RWPE2 (cell line): Measurements from ENCODE around the gene ABCC8.

Experiments used
- ATAC-seq: fragments of 200-7000 bp; cut with Tn5 transposase; 3 replicates; pipeline ENCODE4 v1.9.1; 2021; ENCODE audit warnings: low read depth
- DNase-seq: peaks from one replicate; pipeline ENCODE4 v3.0.0-alpha.2; 2020; ENCODE audit warnings: low spot score
- H3K27ac ChIP-seq: fragments of 450-650 bp; 2 replicates; pipeline ENCODE4 v1.5.1; 2017; ENCODE audit warnings: mild to moderate bottlenecking; ENCODE audit not compliant: poor library complexity, severe bottlenecking
- H3K27me3 ChIP-seq: fragments of 250-450 bp; sonication (Bioruptor Pico); 2 replicates; pipeline ENCODE4 v1.5.1; 2021; ENCODE audit warnings: mild to moderate bottlenecking, moderate library complexity; ENCODE audit not compliant: insufficient read depth, poor library complexity, severe bottlenecking
- H3K36me3 ChIP-seq: fragments of 250-450 bp; sonication (Bioruptor Pico); 2 replicates; pipeline ENCODE4 v1.5.1; 2020; ENCODE audit warnings: low read depth, mild to moderate bottlenecking, moderate library complexity
- H3K4me1 ChIP-seq: fragments of 250-450 bp; sonication (Bioruptor Pico); 2 replicates; pipeline ENCODE4 v1.5.1; 2021; ENCODE audit warnings: mild to moderate bottlenecking, moderate library complexity; ENCODE audit not compliant: insufficient read depth, poor library complexity, severe bottlenecking
- H3K4me3 ChIP-seq: fragments of 250-450 bp; sonication (Bioruptor Pico); 2 replicates; pipeline ENCODE4 v1.5.1; 2021; ENCODE audit warnings: mild to moderate bottlenecking, moderate library complexity; ENCODE audit not compliant: severe bottlenecking
- H3K9me3 ChIP-seq: fragments of 250-450 bp; sonication (Bioruptor Pico); 2 replicates; pipeline ENCODE4 v1.5.1; 2021; ENCODE audit warnings: mild to moderate bottlenecking, moderate library complexity; ENCODE audit not compliant: severe bottlenecking
- CTCF ChIP-seq: fragments of 450-650 bp; IDR thresholded peaks from one replicate; pipeline ENCODE4 v1.5.1; 2017; ENCODE audit warnings: mild to moderate bottlenecking, moderate library complexity; ENCODE audit not compliant: poor library complexity, severe bottlenecking

The ABCC8 gene

GRCh38 chr11:17421781-17422180, 54.9 kb downstream of the ABCC8 start:
- DNase-seq (no peak), ATAC-seq (no peak)
- no peak overlapping the region for H3K27ac ChIP-seq
- H3K4me3 ChIP-seq: no peak overlapping the region
- no peak for TF ChIP-seq CTCF
- no peaks in the 10 kb centered on the region for H3K36me3 ChIP-seq
- H3K27me3 ChIP-seq: peaks cover 15% of the 10 kb centered on the region
- H3K9me3 ChIP-seq: no peaks in the 10 kb centered on the region
- H3K4me1 ChIP-seq: no peaks in the 10 kb centered on the region

GRCh38 chr11:17418444-17419081, 58.1 kb downstream of the ABCC8 start:
- ATAC-seq (no peak), DNase-seq (no peak)
- H3K4me1 ChIP-seq: no peaks in the 10 kb centered on the region
- H3K27me3 ChIP-seq: peaks cover 15% of the 10 kb centered on the region
- TF ChIP-seq CTCF: no peak
- H3K9me3 ChIP-seq: no peaks in the 10 kb centered on the region
- H3K27ac ChIP-seq: no peak overlapping the region
- no peaks in the 10 kb centered on the region for H3K36me3 ChIP-seq
- no peak overlapping the region for H3K4me3 ChIP-seq

- no peak overlapping the region for H3K4me3 ChIP-seq
- ATAC-seq (no peak), DNase-seq (no peak)
- H3K4me1 ChIP-seq: no peaks in the 10 kb centered on the region
- no peaks in the 10 kb centered on the region for H3K9me3 ChIP-seq
- peaks cover 15% of the 10 kb centered on the region for H3K27me3 ChIP-seq
- no peak for TF ChIP-seq CTCF
- no peak overlapping the region for H3K27ac ChIP-seq
- no peaks in the 10 kb centered on the region for H3K36me3 ChIP-seq
Observed at GRCh38 chr11:17416492-17416891, 60.2 kb downstream of the ABCC8 start.

- H3K4me3 ChIP-seq: no peak overlapping the region
- TF ChIP-seq CTCF: no peak
- no peaks in the 10 kb centered on the region for H3K36me3 ChIP-seq
- peaks cover 13% of the 10 kb centered on the region for H3K27me3 ChIP-seq
- H3K9me3 ChIP-seq: no peaks in the 10 kb centered on the region
- DNase-seq (no peak), ATAC-seq (0 out of 3 replicates have a peak, but pooled peaks have one; percentile 13)
- H3K4me1 ChIP-seq: no peaks in the 10 kb centered on the region
- H3K27ac ChIP-seq: no peak overlapping the region
Observed at GRCh38 chr11:17415523-17416104, 61.0 kb downstream of the ABCC8 start.

GRCh38 chr11:17414992-17415391, 61.7 kb downstream of the ABCC8 start:
- no peak for TF ChIP-seq CTCF
- ATAC-seq: no peak
- H3K27me3 ChIP-seq: peaks cover 9% of the 10 kb centered on the region

More at GRCh38 chr11:17414992-17415391, 61.7 kb downstream of the ABCC8 start:
- H3K4me1 ChIP-seq: no peaks in the 10 kb centered on the region
- H3K9me3 ChIP-seq: no peaks in the 10 kb centered on the region
- no peak overlapping the region for H3K27ac ChIP-seq
- DNase-seq: no peak
- H3K36me3 ChIP-seq: no peaks in the 10 kb centered on the region
- no peak overlapping the region for H3K4me3 ChIP-seq
